Measurements from ENCODE around the gene GPRC5D. TPM values are rescaled to one million over a fixed set of nuclear protein-coding genes. Genes with fewer than 3 reads are reported as not detected.

The GPRC5D gene
- total RNA-seq, 2 experiments from 2014 or later, result not detected

DNA sequence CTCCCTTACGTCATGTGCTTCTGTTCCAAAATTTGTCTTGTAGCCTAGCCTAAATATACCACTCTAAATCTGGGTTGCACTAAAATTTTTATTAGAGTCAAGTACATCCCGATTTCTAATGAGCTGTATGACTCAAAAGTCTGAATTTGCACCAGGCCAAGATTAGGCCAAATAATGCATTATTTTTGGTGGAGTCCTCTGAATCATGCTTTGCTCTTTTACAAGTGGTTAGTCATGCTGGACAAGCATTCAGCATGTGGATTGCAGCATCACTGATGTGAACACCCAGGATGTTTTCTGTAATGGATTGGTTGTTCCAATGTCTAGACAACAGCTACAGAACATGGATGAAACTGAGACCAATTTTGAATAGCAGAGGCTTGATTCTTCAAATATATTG lies 24.4 kb upstream of the GPRC5D start:
- peaks cover 39% of the 10 kb centered on the region for H3K36me3 Mint-ChIP-seq (ENCODE audit: low read depth)
- no peak overlapping the region for H3K4me3 Mint-ChIP-seq
- no peak for DNase-seq
- H3K27ac Mint-ChIP-seq, result no peak overlapping the region
- H3K4me1 Mint-ChIP-seq (ENCODE audit: low read depth), result no peaks in the 10 kb centered on the region
- CTCF ChIA-PET, result interaction anchor here (0.6 to 1.7 kb wide), 7 partner anchors 9 to 210 kb away, joined by 3 to 14 read pairs (median 5); no protein-coding TSS in a partner anchor
- intact Hi-C loops (cut with micrococcal nuclease), result no loop called here
- peaks cover 18% of the 10 kb centered on the region for H3K9me3 Mint-ChIP-seq
- H3K27me3 Mint-ChIP-seq (ENCODE audit: low read depth), result no peaks in the 10 kb centered on the region

DNA sequence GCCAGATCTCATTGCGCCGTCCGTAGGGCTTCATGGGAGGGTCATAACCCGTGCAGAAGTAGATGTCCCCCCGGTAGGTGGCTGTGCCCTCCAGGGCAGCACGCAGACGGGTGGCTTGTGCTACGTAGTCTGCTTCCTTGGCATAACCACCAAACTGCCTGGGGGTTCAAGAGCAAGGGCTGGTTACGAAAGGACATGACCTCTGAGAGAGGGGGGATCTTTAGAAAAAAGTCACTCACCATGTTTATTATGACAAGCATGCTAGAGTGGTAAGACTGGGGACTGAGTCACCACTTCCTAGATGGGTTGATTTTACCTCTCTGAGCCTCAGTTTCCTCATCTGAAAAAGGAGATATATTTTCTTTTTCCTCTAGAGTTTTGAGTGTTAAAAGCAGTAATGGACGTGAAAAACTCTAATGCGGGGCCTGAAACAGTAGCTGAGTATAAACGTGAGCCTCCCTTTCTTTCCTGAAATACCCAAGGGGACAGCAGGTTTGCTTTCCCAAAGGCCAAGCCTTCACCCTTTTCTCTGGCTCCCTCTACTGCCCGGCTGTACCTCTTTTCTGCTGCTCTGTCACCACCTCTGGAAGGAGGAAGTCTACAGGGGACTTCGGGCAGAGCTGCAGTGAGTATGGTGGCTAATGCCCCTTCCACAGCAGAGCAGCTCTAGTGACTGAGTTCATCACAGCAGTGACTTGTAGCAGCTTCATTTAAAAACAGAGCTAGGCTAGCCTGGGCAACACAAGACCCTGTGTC lies 23.5 kb upstream of the GPRC5D start:
- H3K9me3 Mint-ChIP-seq, result peaks cover 18% of the 10 kb centered on the region
- H3K27me3 Mint-ChIP-seq (ENCODE audit: low read depth), result no peaks in the 10 kb centered on the region
- intact Hi-C loops (cut with micrococcal nuclease), result loop anchor here (1.0 to 2.0 kb wide), 3 partner anchors 59 to 187 kb away; no protein-coding TSS in a partner anchor
- no peak overlapping the region for H3K27ac Mint-ChIP-seq
- no peak overlapping the region for H3K4me3 Mint-ChIP-seq
- peaks cover 41% of the 10 kb centered on the region for H3K36me3 Mint-ChIP-seq (ENCODE audit: low read depth)
- CTCF ChIA-PET, result interaction anchor here (0.7 to 1.7 kb wide), 6 partner anchors 10 to 138 kb away, joined by 3 to 14 read pairs (median 6); no protein-coding TSS in a partner anchor
- DNase-seq, result peak; percentile 49
- H3K4me1 Mint-ChIP-seq (ENCODE audit: low read depth), result no peaks in the 10 kb centered on the region

DNA sequence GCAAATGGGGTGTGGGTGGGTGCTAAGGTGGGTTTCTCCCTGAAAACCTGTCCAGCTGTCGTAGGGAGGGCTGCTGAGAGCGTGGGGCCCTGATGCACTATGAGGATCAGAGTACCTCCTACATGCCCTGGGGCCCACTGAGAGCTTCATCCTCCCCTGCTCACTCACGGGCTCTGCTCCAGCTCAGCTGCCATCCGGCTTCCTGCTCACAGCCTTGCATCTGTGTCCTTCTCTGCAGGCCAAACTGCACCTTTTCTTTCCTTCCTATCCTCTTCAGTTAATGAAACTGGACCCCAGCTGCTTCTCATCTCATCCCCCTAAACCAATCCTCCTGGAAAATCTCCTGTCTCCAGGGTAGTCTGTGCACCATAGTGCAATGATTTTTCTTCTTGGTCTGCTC lies 22.2 kb upstream of the GPRC5D start:
- Mint-ChIP-seq H3K4me1 (ENCODE audit: low read depth) (no peaks in the 10 kb centered on the region), H3K27ac (no peak overlapping the region), H3K4me3 (no peak overlapping the region), H3K27me3 (ENCODE audit: low read depth) (no peaks in the 10 kb centered on the region), H3K36me3 (ENCODE audit: low read depth) (peaks cover 41% of the 10 kb centered on the region), H3K9me3 (peaks cover 18% of the 10 kb centered on the region)
- DNase-seq, result no peak
- CTCF ChIA-PET, result interaction anchor here (0.6 to 2.3 kb wide), 7 partner anchors 8 to 283 kb away, joined by 3 to 10 read pairs (median 6); partner anchors contain the start of gene FAM234B
- intact Hi-C loops (cut with micrococcal nuclease), result loop anchor here (2.0 kb wide), 2 partner anchors 137 to 185 kb away; no protein-coding TSS in a partner anchor

DNA sequence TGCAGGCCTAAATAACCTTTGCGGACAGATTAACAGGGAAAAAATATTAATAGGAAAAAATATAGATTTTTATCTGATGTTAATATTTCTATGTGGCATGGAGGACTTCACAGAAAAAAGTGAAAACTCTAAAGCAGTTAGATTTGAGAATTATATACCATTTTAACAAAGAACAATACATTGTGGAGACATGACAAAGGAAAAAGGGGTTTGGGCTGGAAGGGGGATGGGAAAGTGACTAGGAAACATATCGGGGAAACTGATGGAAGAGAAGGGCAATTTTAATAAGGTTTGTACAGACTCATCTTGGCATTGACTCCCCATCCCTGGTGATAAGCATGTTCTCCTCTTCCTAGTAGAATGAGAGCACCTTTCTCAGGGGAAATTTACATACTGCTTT lies 21.0 kb upstream of the GPRC5D start:
- peaks cover 43% of the 10 kb centered on the region for H3K36me3 Mint-ChIP-seq (ENCODE audit: low read depth)
- DNase-seq, result no peak
- H3K27ac Mint-ChIP-seq, result no peak overlapping the region
- no peaks in the 10 kb centered on the region for H3K4me1 Mint-ChIP-seq (ENCODE audit: low read depth)
- peaks cover 18% of the 10 kb centered on the region for H3K9me3 Mint-ChIP-seq
- no peak overlapping the region for H3K4me3 Mint-ChIP-seq
- intact Hi-C loops (cut with micrococcal nuclease), result no loop called here
- CTCF ChIA-PET, result interaction anchor here (0.9 to 2.3 kb wide), 2 partner anchors 57 to 284 kb away, joined by 3 to 10 read pairs; no protein-coding TSS in a partner anchor
- H3K27me3 Mint-ChIP-seq (ENCODE audit: low read depth), result no peaks in the 10 kb centered on the region

DNA sequence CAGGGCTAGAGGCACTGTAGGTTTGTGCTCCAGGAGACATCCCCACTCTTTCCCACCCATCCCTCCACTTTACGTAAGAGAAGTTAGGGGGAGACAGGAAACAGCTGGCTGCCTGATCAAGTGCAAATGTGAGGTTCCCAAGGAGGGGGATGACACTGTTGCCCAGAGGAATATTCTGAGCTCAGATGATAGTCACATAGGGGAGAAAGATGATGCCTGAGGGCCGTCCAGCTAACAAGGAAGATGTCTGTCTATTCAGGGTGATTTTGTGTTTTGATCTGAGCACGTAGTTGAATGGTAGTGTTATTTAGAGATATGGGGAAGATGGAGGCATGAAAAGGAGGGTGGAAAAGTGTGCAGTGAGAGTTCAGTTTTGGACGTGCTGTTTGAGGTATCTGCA lies 13.9 kb upstream of the GPRC5D start:
- no peak for DNase-seq
- Mint-ChIP-seq H3K27me3 (ENCODE audit: low read depth) (no peaks in the 10 kb centered on the region), H3K36me3 (ENCODE audit: low read depth) (peaks cover 2% of the 10 kb centered on the region), H3K4me1 (ENCODE audit: low read depth) (peaks cover 2% of the 10 kb centered on the region), H3K27ac (no peak overlapping the region), H3K9me3 (no peaks in the 10 kb centered on the region), H3K4me3 (no peak overlapping the region)
- CTCF ChIA-PET, result interaction anchor here (0.6 kb wide), 1 partner anchor 40 kb away, joined by 3 read pairs; no protein-coding TSS in a partner anchor
- intact Hi-C loops (cut with micrococcal nuclease), result no loop called here

DNA sequence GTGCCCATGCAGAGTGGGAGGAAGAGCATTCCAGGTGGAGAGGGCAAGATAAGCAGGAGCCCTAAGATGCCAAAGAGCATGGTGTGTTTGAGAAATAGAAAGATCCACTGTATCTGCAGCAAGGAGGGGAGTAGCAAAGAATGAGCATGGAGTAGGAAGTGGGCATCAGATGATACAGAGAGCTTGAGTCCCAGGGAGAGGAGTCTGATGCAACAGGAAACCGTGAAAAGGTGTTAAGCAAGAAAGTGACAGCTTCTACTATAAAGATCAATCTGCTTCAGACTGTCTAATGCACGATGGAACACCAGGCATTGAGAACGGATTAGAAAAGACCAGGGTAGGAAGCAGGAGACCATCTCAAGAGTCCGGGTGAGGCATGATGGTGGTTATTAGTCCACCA lies 12.3 kb upstream of the GPRC5D start:
- CTCF ChIA-PET, result no interaction called here
- H3K27me3 Mint-ChIP-seq (ENCODE audit: low read depth), result no peaks in the 10 kb centered on the region
- no peak overlapping the region for H3K4me3 Mint-ChIP-seq
- peaks cover 2% of the 10 kb centered on the region for H3K36me3 Mint-ChIP-seq (ENCODE audit: low read depth)
- peaks cover 2% of the 10 kb centered on the region for H3K4me1 Mint-ChIP-seq (ENCODE audit: low read depth)
- peak; percentile 8 for DNase-seq
- intact Hi-C loops (cut with micrococcal nuclease), result no loop called here
- no peaks in the 10 kb centered on the region for H3K9me3 Mint-ChIP-seq
- H3K27ac Mint-ChIP-seq, result no peak overlapping the region

DNA sequence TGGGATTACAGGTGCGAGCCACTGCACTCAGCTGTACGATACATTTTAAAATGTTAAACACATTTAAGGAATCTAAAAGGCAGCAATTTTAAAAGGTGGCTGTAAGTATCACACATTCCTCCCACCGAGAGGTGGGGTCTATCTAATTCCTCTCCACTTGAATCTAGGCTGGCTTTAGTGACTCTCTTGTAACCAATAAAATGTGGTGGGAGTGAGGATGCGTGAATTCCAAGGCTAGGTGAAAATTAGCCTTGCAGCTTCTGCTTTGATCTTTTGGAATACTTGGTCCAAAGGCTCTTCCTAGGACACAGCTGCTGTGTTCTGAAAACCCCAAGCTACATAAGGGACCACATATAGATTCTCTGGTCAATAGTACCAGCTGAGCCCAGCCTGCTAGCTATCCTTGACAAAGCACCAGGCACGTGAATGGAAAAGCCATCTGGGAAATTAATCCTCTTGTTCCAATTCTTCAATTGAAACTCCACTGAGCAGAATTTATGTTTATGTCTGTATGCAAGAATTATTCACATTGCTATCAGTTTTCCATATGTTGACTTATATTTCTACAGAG lies 8.8 kb upstream of the GPRC5D start:
- Mint-ChIP-seq H3K27ac (no peak overlapping the region), H3K9me3 (no peaks in the 10 kb centered on the region), H3K4me3 (no peak overlapping the region), H3K27me3 (ENCODE audit: low read depth) (no peaks in the 10 kb centered on the region), H3K36me3 (ENCODE audit: low read depth) (peaks cover 1% of the 10 kb centered on the region), H3K4me1 (ENCODE audit: low read depth) (peaks cover 2% of the 10 kb centered on the region)
- DNase-seq, result no peak
- CTCF ChIA-PET, result no interaction called here
- intact Hi-C loops (cut with micrococcal nuclease), result no loop called here

DNA sequence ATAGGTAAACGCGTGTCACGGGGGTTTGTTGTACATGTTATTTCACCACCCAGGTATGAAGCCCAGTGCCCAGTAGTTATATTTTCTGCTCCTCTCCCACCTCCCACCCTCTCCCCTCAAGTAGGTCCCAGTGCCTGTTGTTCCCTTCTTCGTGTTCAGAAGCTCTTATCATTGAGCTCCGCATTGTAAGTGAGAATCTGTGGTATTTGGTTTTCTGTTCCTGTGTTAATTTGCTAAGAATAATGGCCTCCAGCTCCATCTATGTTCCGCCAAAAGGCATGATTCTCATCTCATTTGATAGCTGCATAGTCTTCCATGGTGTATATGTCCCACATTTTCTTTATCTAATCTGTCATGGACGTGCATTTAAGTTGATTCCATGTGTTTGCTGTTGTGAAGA lies 6.9 kb upstream of the GPRC5D start:
- H3K4me1 Mint-ChIP-seq (ENCODE audit: low read depth), result no peaks in the 10 kb centered on the region
- H3K9me3 Mint-ChIP-seq, result no peaks in the 10 kb centered on the region
- intact Hi-C loops (cut with micrococcal nuclease), result no loop called here
- no peaks in the 10 kb centered on the region for H3K27me3 Mint-ChIP-seq (ENCODE audit: low read depth)
- H3K4me3 Mint-ChIP-seq, result no peak overlapping the region
- no peak for DNase-seq
- peaks cover 1% of the 10 kb centered on the region for H3K36me3 Mint-ChIP-seq (ENCODE audit: low read depth)
- H3K27ac Mint-ChIP-seq, result no peak overlapping the region
- CTCF ChIA-PET, result no interaction called here

DNA sequence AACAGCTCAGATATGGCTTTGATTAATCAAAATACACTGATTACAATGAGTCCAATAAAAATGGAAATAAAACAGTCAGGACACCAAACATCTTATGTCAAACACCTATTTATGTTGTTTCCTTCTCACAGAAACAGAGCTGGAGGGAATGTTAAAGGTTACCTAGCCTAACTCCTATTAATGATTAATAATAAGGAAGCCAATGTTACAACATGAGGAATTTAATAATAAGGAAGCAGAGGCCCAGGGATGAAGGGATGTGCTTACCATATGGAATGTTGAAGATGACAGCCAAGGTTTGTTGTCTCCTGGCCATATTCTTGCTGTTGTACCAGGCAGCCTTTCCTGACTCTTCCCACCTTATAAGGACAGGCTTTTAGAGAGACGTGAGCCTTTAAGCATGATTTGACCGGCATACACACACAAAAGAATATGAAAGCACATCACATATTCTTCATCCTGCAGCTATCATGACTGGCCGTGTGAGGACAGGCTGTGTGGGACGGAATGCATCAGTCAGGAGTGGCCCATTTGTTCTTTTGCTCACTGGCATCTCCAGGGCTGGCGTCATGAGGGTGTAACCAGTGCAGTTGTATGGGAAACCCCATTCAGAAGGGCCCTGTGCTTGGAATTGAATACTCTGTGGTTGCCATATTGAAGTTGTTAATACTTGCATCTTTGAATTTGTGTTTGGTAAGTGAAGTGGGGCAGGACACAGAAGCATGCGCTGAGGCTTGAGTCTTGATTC lies 3.1 kb upstream of the GPRC5D start:
- Mint-ChIP-seq H3K4me3 (no peak overlapping the region), H3K9me3 (no peaks in the 10 kb centered on the region), H3K27ac (no peak overlapping the region), H3K36me3 (ENCODE audit: low read depth) (peaks cover 1% of the 10 kb centered on the region), H3K27me3 (ENCODE audit: low read depth) (no peaks in the 10 kb centered on the region), H3K4me1 (ENCODE audit: low read depth) (no peaks in the 10 kb centered on the region)
- CTCF ChIA-PET, result interaction anchor here (0.7 kb wide), 1 partner anchor 105 kb away, joined by 3 read pairs; no protein-coding TSS in a partner anchor
- intact Hi-C loops (cut with micrococcal nuclease), result no loop called here
- no peak for DNase-seq

DNA sequence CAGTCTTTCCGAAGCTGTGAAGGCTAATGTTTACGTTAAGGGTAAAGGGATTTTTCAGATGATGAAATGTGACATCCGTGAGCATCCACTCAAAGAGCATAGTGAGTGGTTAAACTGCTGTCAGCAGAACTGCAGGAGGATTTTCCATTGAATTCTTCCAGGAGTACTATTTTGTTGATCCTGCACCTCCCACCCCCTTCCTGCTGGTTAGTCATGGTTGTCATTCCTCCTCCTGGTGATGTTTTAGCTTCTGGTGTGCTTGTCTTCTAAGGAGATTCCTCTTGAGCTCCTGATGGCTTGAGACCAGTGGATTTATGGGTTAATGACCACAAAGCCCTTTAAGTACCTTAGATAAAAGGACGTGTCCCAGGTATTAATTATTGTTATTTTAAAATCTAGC lies 2.4 kb upstream of the GPRC5D start:
- Mint-ChIP-seq H3K27me3 (ENCODE audit: low read depth) (no peaks in the 10 kb centered on the region), H3K9me3 (no peaks in the 10 kb centered on the region), H3K4me1 (ENCODE audit: low read depth) (no peaks in the 10 kb centered on the region), H3K4me3 (no peak overlapping the region), H3K36me3 (ENCODE audit: low read depth) (peaks cover 1% of the 10 kb centered on the region), H3K27ac (no peak overlapping the region)
- CTCF ChIA-PET, result no interaction called here
- DNase-seq, result no peak
- intact Hi-C loops (cut with micrococcal nuclease), result no loop called here

DNA sequence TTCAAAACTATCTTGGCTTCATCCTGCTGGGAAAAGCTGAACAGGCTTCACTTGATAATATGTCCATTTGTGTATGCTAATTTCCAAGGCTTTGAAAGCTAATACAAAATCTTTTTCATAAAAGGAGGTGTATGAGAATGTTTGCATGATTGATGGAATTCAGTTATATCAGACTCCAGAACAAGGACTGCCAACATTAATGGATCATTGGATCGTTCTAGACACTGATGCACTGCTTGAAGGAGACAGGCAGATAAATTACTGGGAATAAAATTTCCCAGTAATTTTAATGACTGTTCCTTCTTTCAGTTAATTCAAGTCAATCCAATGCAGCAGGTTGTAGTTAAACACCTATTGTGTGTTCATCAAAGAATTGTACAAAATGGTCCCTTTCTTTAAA lies 466 bp downstream of the GPRC5D start:
- no peaks in the 10 kb centered on the region for H3K4me1 Mint-ChIP-seq (ENCODE audit: low read depth)
- intact Hi-C loops (cut with micrococcal nuclease), result no loop called here
- CTCF ChIA-PET, result no interaction called here
- no peaks in the 10 kb centered on the region for H3K27me3 Mint-ChIP-seq (ENCODE audit: low read depth)
- H3K9me3 Mint-ChIP-seq, result no peaks in the 10 kb centered on the region
- DNase-seq, result no peak
- no peak overlapping the region for H3K4me3 Mint-ChIP-seq
- no peaks in the 10 kb centered on the region for H3K36me3 Mint-ChIP-seq (ENCODE audit: low read depth)
- no peak overlapping the region for H3K27ac Mint-ChIP-seq

DNA sequence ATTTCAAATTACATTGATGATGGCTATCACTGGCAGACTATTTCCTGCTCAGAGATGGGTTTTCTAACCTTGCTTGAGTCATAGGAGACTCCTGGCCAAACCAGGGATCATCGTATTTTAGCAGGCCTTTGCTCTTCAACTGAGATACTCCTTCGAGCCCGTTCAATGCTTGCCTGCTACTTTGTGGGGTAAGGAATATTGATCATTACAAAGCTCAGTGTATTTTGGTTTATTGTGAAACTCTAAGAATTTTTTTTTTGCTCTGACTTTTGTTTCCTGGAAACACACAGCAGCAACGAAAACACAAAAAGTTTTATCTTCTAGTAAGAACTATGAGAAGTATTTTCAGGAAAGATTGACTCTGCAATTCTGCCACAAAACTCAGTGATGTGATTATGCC lies 4.1 kb downstream of the GPRC5D start:
- no peak for DNase-seq
- H3K27me3 Mint-ChIP-seq (ENCODE audit: low read depth), result no peaks in the 10 kb centered on the region
- CTCF ChIA-PET, result interaction anchor here (0.9 to 1.0 kb wide), 2 partner anchors 10 to 308 kb away, joined by 3 read pairs; no protein-coding TSS in a partner anchor
- no peak overlapping the region for H3K27ac Mint-ChIP-seq
- H3K36me3 Mint-ChIP-seq (ENCODE audit: low read depth), result no peaks in the 10 kb centered on the region
- intact Hi-C loops (cut with micrococcal nuclease), result no loop called here
- H3K4me1 Mint-ChIP-seq (ENCODE audit: low read depth), result no peaks in the 10 kb centered on the region
- H3K9me3 Mint-ChIP-seq, result no peaks in the 10 kb centered on the region
- no peak overlapping the region for H3K4me3 Mint-ChIP-seq
